ENCODE measurements around the gene DMGDH.

The DMGDH gene

DNA sequence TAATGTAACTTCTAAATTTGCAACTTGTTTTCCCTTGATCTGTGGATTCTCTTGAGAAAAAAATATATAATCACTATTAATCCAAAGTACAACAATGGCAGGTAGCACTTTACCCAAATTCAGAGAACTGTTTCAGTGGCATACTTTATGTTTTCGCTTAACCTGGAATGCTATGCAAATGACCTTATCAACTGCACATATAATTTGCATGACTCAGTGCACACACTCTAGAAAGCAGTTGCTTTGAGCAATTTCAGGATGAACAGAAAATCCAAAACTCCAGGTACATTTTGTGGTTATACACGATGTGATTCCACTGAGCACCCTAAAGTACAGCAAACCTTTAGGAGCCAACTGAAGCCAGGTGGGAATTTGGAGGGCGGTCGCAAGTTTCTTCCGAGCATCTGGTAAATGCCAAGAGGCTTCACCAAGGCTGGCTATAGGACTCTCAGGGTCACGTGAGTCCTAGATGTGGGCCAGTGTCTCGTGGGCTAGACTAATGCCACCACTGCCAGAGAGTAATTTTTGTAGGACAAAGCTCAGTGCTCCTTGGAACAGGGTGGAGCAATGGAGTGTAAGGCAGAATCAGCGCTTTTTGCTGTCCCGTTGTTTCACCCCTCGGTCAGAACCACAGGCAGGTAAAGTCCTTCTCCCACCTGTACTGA is 37.3 kb downstream of the DMGDH start:
- H3K27ac ChIP-seq (ENCODE audit: low read depth, low read length, severe bottlenecking): no peak overlapping the region
- 90 to 95% methylated on average over 8 to 9 of the region's 10 CpGs for WGBS, 2 experiments (ENCODE audit: insufficient coverage in 2 of 2)
- no peaks in the 10 kb centered on the region for H3K36me3 ChIP-seq (ENCODE audit: control insufficient read depth, insufficient read depth, low read length)
- H3K4me1 ChIP-seq (ENCODE audit: control insufficient read depth, insufficient read depth, low read length, poor library complexity, severe bottlenecking): no peaks in the 10 kb centered on the region
- no peak overlapping the region for H3K4me3 ChIP-seq (ENCODE audit: extremely low read depth, insufficient read depth, low read length, poor library complexity, severe bottlenecking)
- H3K9me3 ChIP-seq (ENCODE audit: control insufficient read depth, low read length): no peaks in the 10 kb centered on the region

DNA sequence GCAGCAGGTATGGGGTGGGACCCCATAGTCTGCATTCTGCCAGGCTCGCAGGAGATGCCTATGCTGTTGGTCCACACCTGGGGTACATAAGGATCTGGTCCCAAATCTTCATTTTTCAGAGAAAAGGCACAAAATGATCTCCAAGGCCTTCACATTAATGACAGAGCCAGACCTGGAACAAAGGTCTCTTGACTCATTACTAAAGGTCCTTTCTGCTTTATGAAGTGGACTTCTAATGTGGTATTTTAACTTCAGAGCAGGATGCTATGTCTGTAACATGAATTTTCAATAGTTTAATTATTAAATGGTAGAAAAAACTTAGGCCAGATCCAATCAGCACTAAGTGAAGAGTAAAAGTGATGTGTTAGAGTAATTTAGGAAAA is 38.0 kb downstream of the DMGDH start:
- Histone ChIP-seq H3K9me3 (ENCODE audit: control insufficient read depth, low read length) (no peaks in the 10 kb centered on the region), H3K36me3 (ENCODE audit: control insufficient read depth, insufficient read depth, low read length) (no peaks in the 10 kb centered on the region), H3K4me3 (ENCODE audit: extremely low read depth, insufficient read depth, low read length, poor library complexity, severe bottlenecking) (no peak overlapping the region), H3K27ac (ENCODE audit: low read depth, low read length, severe bottlenecking) (no peak overlapping the region), H3K4me1 (ENCODE audit: control insufficient read depth, insufficient read depth, low read length, poor library complexity, severe bottlenecking) (no peaks in the 10 kb centered on the region)
- 67 to 71% methylated on average over 1 of the region's 1 CpG for WGBS, 2 experiments (ENCODE audit: insufficient coverage in 2 of 2)

DNA sequence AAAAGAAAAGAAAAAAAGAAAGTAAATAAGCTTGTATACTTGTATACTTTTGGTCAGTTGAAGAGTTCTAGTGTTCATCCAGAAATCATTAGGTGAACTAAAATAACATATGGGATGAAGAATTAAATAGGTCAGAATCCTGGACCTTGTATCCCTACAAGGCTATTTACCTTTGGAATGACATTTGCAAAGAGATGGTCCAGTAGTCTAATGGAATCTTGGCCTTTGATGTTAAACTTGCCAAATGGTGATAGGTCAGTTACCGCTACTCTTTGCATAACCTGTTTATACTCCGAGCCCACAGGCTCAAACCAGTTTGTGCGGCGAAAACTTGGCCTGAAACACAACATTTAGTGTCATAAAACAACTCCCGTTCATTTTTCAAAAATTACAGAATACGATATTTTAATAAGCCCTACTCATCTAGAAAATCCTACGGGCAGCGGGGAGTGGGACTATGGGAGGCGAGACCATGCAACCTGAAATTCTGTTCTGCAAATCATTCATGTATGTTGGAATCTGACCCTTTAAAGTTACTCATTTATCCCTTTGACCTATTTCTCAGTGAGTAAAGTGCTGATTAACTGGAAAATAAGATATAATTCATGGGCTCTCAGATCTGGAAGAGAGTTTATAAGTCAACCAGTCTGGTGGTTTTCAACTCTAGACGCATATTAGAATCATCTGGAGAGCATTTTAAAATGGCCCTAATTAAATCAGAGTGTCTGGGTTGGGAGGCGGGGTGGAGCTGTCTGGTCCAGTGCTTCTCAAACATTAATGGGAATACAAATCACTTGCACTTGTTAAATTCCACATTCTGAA is 38.6 kb downstream of the DMGDH start:
- Histone ChIP-seq H3K4me3 (ENCODE audit: extremely low read depth, insufficient read depth, low read length, poor library complexity, severe bottlenecking) (no peak overlapping the region), H3K27ac (ENCODE audit: low read depth, low read length, severe bottlenecking) (no peak overlapping the region)
- WGBS, 2 experiments (ENCODE audit: insufficient coverage in 2 of 2): 85 to 87% methylated on average over 6 to 9 of the region's 11 CpGs

DNA sequence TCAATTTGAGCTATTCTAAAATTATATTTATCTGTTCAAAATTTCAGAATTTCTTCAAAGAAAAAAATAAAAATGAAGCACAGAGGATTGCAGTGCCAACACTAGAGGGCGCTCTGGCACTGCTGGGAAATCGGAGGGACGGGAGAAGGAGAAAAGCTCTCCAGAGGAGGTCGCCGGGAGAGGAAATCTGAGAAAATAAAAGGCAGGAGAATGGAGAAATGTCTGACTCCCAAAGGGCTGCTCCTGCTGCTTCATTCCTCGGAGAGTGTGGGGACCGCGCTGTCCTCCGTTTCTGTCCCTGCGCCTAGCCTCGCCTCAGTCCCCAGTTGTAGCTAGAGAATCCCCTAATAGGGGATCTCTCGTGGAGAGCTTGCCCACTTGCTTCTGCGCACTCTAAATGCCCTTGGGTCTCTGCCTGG is 44.4 kb downstream of the DMGDH start:
- H3K9me3 ChIP-seq (ENCODE audit: control insufficient read depth, low read length): no peaks in the 10 kb centered on the region
- no peaks in the 10 kb centered on the region for H3K4me1 ChIP-seq (ENCODE audit: control insufficient read depth, insufficient read depth, low read length, poor library complexity, severe bottlenecking)
- H3K27ac ChIP-seq (ENCODE audit: low read depth, low read length, severe bottlenecking): no peak overlapping the region
- no peak overlapping the region for H3K4me3 ChIP-seq (ENCODE audit: extremely low read depth, insufficient read depth, low read length, poor library complexity, severe bottlenecking)
- H3K36me3 ChIP-seq (ENCODE audit: control insufficient read depth, insufficient read depth, low read length): no peaks in the 10 kb centered on the region
- 3 to 11% methylated on average over 11 to 13 of the region's 13 CpGs for WGBS, 2 experiments (ENCODE audit: insufficient coverage in 2 of 2)

More for the DNA sequence above, 38.6 kb downstream of the DMGDH start:
- Histone ChIP-seq H3K9me3 (ENCODE audit: control insufficient read depth, low read length) (no peaks in the 10 kb centered on the region), H3K4me1 (ENCODE audit: control insufficient read depth, insufficient read depth, low read length, poor library complexity, severe bottlenecking) (no peaks in the 10 kb centered on the region), H3K36me3 (ENCODE audit: control insufficient read depth, insufficient read depth, low read length) (no peaks in the 10 kb centered on the region)

DNA sequence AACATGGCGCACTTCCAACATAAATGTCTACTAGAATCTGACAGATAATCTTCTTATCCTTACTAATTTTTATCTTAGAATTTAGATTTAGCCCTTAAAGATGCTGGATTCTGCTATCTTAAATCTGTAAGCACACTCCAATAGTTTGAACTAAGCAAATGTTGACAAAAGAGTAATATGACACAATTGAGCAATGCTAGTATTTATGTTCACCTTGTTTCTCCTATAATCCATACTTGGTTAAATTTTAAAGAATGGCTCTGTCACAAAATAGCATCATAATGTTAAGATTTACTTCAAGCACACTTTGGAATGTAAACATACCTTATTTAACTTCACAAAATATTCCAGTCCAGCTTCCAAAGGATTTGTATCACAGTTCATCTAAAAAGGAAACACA is 45.5 kb downstream of the DMGDH start:
- no peak overlapping the region for H3K4me3 ChIP-seq (ENCODE audit: extremely low read depth, insufficient read depth, low read length, poor library complexity, severe bottlenecking)
- no peaks in the 10 kb centered on the region for H3K4me1 ChIP-seq (ENCODE audit: control insufficient read depth, insufficient read depth, low read length, poor library complexity, severe bottlenecking)
- no peak overlapping the region for H3K27ac ChIP-seq (ENCODE audit: low read depth, low read length, severe bottlenecking)
- no peaks in the 10 kb centered on the region for H3K9me3 ChIP-seq (ENCODE audit: control insufficient read depth, low read length)
- WGBS, 2 experiments (ENCODE audit: insufficient coverage in 2 of 2): 83% methylated on average over 1 of the region's 1 CpG; no CpG with 5 or more reads in 1 of the 2 experiments
- no peaks in the 10 kb centered on the region for H3K36me3 ChIP-seq (ENCODE audit: control insufficient read depth, insufficient read depth, low read length)

DNA sequence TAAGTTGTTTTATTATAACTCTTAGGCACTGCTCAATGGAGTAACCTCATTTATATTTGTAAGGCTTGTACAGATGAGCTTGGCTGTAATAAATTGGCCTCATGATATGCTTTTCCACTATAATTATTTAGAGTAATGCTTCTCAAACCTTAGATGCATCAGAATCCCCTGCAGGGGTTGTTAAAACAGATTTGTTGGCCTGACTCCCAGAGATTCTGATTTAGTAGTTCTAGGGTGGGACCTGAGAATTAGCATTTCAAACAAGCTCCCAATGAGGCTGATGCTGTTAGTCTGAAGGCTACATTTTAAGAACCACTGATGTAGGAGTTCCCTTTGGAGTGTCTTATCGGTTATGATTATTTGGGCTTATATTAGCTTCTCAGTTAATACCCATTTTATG is 46.1 kb downstream of the DMGDH start:
- no peak overlapping the region for H3K4me3 ChIP-seq (ENCODE audit: extremely low read depth, insufficient read depth, low read length, poor library complexity, severe bottlenecking)
- no peak overlapping the region for H3K27ac ChIP-seq (ENCODE audit: low read depth, low read length, severe bottlenecking)
- H3K36me3 ChIP-seq (ENCODE audit: control insufficient read depth, insufficient read depth, low read length): no peaks in the 10 kb centered on the region
- H3K4me1 ChIP-seq (ENCODE audit: control insufficient read depth, insufficient read depth, low read length, poor library complexity, severe bottlenecking): no peaks in the 10 kb centered on the region
- WGBS, 2 experiments (ENCODE audit: insufficient coverage in 2 of 2): no CpG with 5 or more reads among the region's 1 CpG
- no peaks in the 10 kb centered on the region for H3K9me3 ChIP-seq (ENCODE audit: control insufficient read depth, low read length)

DNA sequence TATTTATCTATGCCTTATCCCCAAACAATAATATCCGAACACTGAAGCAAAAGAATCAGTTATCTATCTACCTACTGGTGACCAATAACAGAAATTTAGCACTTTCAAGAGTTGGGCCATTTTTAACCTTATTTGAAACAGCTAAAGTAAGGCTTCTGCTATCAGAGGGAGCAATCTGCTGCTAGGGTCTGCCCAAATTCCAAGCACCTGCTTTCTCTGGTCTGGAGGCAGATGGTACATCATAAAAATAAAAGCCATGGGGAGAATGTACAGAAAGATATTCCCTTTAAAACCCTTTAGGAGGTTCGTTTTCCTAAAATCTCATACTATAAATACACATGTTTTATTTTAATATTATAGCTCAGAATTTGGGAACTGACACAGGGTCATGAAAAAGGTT is 46.7 kb downstream of the DMGDH start:
- H3K4me1 ChIP-seq (ENCODE audit: control insufficient read depth, insufficient read depth, low read length, poor library complexity, severe bottlenecking): no peaks in the 10 kb centered on the region
- no peak overlapping the region for H3K27ac ChIP-seq (ENCODE audit: low read depth, low read length, severe bottlenecking)
- no peaks in the 10 kb centered on the region for H3K36me3 ChIP-seq (ENCODE audit: control insufficient read depth, insufficient read depth, low read length)
- H3K4me3 ChIP-seq (ENCODE audit: extremely low read depth, insufficient read depth, low read length, poor library complexity, severe bottlenecking): no peak overlapping the region
- no peaks in the 10 kb centered on the region for H3K9me3 ChIP-seq (ENCODE audit: control insufficient read depth, low read length)
- WGBS, 2 experiments (ENCODE audit: insufficient coverage in 2 of 2): 80 to 92% methylated on average over 1 of the region's 2 CpGs

GRCh38 chr5:79021753-79022152 is 47.7 kb downstream of the DMGDH start:
- no peak overlapping the region for H3K4me3 ChIP-seq (ENCODE audit: extremely low read depth, insufficient read depth, low read length, poor library complexity, severe bottlenecking)
- no peaks in the 10 kb centered on the region for H3K36me3 ChIP-seq (ENCODE audit: control insufficient read depth, insufficient read depth, low read length)
- 29% methylated on average over 2 of the region's 4 CpGs; no CpG with 5 or more reads in 1 of the 2 experiments for whole genome bisulfite sequencing, 2 experiments (ENCODE audit: insufficient coverage in 2 of 2)
- H3K27ac ChIP-seq (ENCODE audit: low read depth, low read length, severe bottlenecking): no peak overlapping the region
- H3K4me1 ChIP-seq (ENCODE audit: control insufficient read depth, insufficient read depth, low read length, poor library complexity, severe bottlenecking): no peaks in the 10 kb centered on the region
- no peaks in the 10 kb centered on the region for H3K9me3 ChIP-seq (ENCODE audit: control insufficient read depth, low read length)

DNA sequence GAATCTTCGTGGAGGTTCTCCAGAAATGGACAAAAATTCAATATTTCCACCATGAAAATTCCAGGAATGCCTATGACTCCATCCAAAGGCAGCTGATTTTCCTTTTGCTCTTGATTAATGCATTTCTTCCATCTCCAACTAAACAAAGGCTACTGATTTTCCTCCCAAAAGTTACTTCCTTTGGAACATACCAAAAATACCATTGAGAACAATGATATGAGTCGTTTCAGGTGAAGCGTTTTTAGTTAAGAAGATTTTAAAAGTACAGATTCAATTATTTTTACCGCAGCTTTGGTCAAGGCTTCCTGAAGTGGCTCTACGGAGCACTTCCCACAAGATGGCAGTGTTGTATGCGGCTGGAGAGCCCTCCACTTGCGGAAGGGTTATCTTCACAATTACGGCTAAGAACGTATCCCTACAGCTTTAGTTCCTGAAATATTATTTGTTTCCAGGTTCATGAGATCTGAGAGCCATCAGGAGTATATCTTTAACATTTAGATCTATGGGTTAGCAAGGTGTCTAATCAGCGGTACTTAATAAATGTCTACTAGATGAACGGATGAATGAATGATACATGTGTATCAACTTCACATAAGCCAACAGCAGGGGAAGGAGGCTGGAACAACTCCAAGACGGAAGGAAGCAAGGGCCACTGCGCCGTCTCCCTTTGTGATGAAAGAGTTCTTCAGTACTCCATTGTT is 48.5 kb downstream of the DMGDH start:
- WGBS, 2 experiments (ENCODE audit: insufficient coverage in 2 of 2): 17 to 26% methylated on average over 6 to 10 of the region's 14 CpGs
- H3K27ac ChIP-seq (ENCODE audit: low read depth, low read length, severe bottlenecking): no peak overlapping the region
- H3K9me3 ChIP-seq (ENCODE audit: control insufficient read depth, low read length): no peaks in the 10 kb centered on the region
- H3K36me3 ChIP-seq (ENCODE audit: control insufficient read depth, insufficient read depth, low read length): no peaks in the 10 kb centered on the region
- no peak overlapping the region for H3K4me3 ChIP-seq (ENCODE audit: extremely low read depth, insufficient read depth, low read length, poor library complexity, severe bottlenecking)
- no peaks in the 10 kb centered on the region for H3K4me1 ChIP-seq (ENCODE audit: control insufficient read depth, insufficient read depth, low read length, poor library complexity, severe bottlenecking)

DNA sequence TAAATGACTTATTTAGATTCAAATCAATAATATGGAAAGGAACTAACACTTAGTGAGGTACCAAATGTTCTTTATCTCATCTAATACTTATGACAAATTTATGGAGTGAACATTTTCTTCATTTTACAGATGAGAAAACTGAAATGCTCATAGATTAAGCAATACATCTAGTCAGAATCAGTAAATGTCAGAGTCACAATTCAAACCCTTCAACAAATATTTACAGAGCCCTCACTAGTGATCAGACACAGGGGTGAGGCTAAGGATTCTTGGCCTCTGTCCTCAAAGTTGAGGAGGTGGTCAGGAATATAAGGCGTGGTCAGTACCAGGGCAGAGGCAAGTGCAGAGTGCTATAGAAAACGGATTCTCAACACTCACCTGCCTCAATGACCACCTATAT is 54.8 kb downstream of the DMGDH start:
- no peaks in the 10 kb centered on the region for H3K9me3 ChIP-seq (ENCODE audit: control insufficient read depth, low read length)
- H3K27ac ChIP-seq (ENCODE audit: low read depth, low read length, severe bottlenecking): no peak overlapping the region
- no peaks in the 10 kb centered on the region for H3K4me1 ChIP-seq (ENCODE audit: control insufficient read depth, insufficient read depth, low read length, poor library complexity, severe bottlenecking)
- WGBS, 2 experiments (ENCODE audit: insufficient coverage in 2 of 2): 94% methylated on average over 2 of the region's 2 CpGs; no CpG with 5 or more reads in 1 of the 2 experiments
- no peak overlapping the region for H3K4me3 ChIP-seq (ENCODE audit: extremely low read depth, insufficient read depth, low read length, poor library complexity, severe bottlenecking)
- H3K36me3 ChIP-seq (ENCODE audit: control insufficient read depth, insufficient read depth, low read length): no peaks in the 10 kb centered on the region

Measured in mesodermal cell (in vitro differentiated cells).